ENCODE measurements around the gene GRB2. TPM values are rescaled to one million over a fixed set of nuclear protein-coding genes. Genes with fewer than 3 reads are reported as not detected.

Gene GRB2
- total and polyA plus RNA-seq, 12 donors: 23.5 to 85.5 (median 52.0) TPM

GRCh38 chr17:75404731-75405364 lies 630 bp downstream of the GRB2 start:
- Histone ChIP-seq H3K9me3 (no peaks in the 10 kb centered on the region), H3K4me1 (peaks cover 0 to 53% (median 36%) of the 10 kb centered on the region in 9 donors), H3K4me3 (peak overlapping the region; percentile 82 to 100 (median 96)), H3K36me3 (no peaks in the 10 kb centered on the region), H3K27ac (peak overlapping the region; percentile 79 to 97 (median 94)), H3K27me3 (no peaks in the 10 kb centered on the region)
- peak; percentile 16 to 65 (median 31) for ATAC-seq
- peak; percentile 17 to 40 for DNase-seq
- no peak for TF ChIP-seq CTCF (IDR thresholded peaks at IDR 0.05)
- WGBS, 2 donors: 0% methylated on average over 37 of the region's 37 CpGs
- intact Hi-C loops (cut with DNase I): loop anchor here (1.0 to 10.0 kb wide), 8 partner anchors 80 to 300 kb away; partner anchors contain the start of genes ARMC7 (in 1 of the 10), MIF4GD (in 1 of the 10) and SLC25A19 (in 1 of the 10)

GRCh38 chr17:75404223-75404730 lies 1.2 kb downstream of the GRB2 start:
- peaks cover 0 to 57% (median 36%) of the 10 kb centered on the region in 9 donors for H3K4me1 ChIP-seq
- 0 to 1% methylated on average over 15 of the region's 15 CpGs for WGBS, 2 donors
- H3K36me3 ChIP-seq: no peaks in the 10 kb centered on the region
- H3K9me3 ChIP-seq: no peaks in the 10 kb centered on the region
- H3K4me3 ChIP-seq: peak overlapping the region; percentile 82 to 100 (median 96)
- peak overlapping the region in 9 of 10 donors; percentile 90 to 97 (median 95) for H3K27ac ChIP-seq
- ATAC-seq (peak in 5 of 8 donors; percentile 19 to 55 (median 49)), DNase-seq (peak; percentile 36 to 67)
- no peaks in the 10 kb centered on the region for H3K27me3 ChIP-seq
- peak; percentile 40 to 82 (median 74) for TF ChIP-seq CTCF (IDR thresholded peaks at IDR 0.05)
- intact Hi-C loops (cut with DNase I): loop anchor here in 9 of 10 donors (1.0 to 10.0 kb wide), 6 partner anchors 79 to 299 kb away; partner anchors contain the start of genes ARMC7 (in 1 of the 9) and SLC25A19 (in 1 of the 9)

DNA sequence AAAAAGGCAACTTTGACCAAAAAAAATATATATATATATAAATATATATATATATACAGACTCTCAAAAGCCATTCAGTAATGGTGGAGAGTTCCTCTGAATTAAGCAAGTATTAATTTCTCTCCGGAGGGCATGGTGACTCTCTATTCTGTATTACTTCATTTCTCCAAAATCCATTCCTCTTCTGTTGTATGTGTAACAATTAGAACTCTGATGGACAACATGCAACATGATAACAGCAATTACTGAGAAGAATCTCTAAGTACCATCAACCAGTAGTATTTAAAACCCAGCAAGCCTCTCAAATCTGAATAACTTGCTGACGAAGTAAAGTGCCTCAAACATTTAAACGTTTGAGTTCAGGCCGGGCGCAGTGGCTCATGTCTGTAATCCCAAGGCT lies 2.3 kb downstream of the GRB2 start:
- Histone ChIP-seq H3K27me3 (no peaks in the 10 kb centered on the region), H3K27ac (peak overlapping the region in 2 of 10 donors; percentile 95 to 97), H3K9me3 (no peaks in the 10 kb centered on the region), H3K4me3 (peak overlapping the region in 3 of 10 donors; percentile 82 to 100 (median 97)), H3K4me1 (peaks cover 0 to 68% (median 36%) of the 10 kb centered on the region in 9 donors), H3K36me3 (no peaks in the 10 kb centered on the region)
- DNase-seq (no peak), ATAC-seq (no peak)
- TF ChIP-seq CTCF (IDR thresholded peaks at IDR 0.05): no peak
- 59 to 69% methylated on average over 5 of the region's 5 CpGs for WGBS, 2 donors
- intact Hi-C loops (cut with DNase I): loop anchor here in 2 of 10 donors (10.0 kb wide), 2 partner anchors 288 to 298 kb away; partner anchors contain the start of gene ARMC7 (in 1 of the 2)

DNA sequence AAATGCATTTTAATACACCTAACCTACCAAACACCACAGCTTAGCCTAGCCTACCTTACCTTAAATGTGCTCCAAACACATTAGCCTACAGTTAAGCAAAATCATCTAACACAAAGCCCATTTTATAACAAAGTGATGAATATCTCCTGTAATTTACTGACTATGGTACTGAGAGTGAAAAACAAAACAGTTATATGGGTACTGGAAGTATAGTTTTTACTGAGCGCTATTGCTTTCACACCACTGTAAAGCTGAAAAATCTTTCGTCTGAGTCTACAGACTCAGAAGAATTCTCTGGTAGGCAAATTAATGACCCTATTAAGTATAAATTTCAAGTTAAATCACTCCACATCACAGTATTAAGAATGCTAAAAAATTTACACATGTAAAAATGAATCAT lies 3.5 kb downstream of the GRB2 start:
- 96 to 97% methylated on average over 2 of the region's 2 CpGs for WGBS, 2 donors
- peak overlapping the region in 1 of 10 donors; percentile 97 for H3K27ac ChIP-seq
- H3K27me3 ChIP-seq: no peaks in the 10 kb centered on the region
- no peak for TF ChIP-seq CTCF (IDR thresholded peaks at IDR 0.05)
- DNase-seq: no peak
- H3K9me3 ChIP-seq: no peaks in the 10 kb centered on the region
- ATAC-seq: no peak
- no peaks in the 10 kb centered on the region for H3K36me3 ChIP-seq
- intact Hi-C loops (cut with DNase I): loop anchor here in 2 of 10 donors (10.0 kb wide), 2 partner anchors 287 to 297 kb away; partner anchors contain the start of gene ARMC7 (in 1 of the 2)
- H3K4me1 ChIP-seq: peaks cover 0 to 75% (median 36%) of the 10 kb centered on the region in 9 donors
- H3K4me3 ChIP-seq: peak overlapping the region in 1 of 10 donors; percentile 82
